GM23338 (cell line): ENCODE data around the gene TYR.
"Not testable (repeated sequence)": the region's sequence is repeated elsewhere in the genome, so short reads cannot be mapped to it uniquely, and the experiment has no call there.

ENCODE experiments used
- CREB1 ChIP-seq: fragments of 250-450 bp; sonication (Bioruptor Pico); IDR thresholded peaks from 2 replicates; pipeline ENCODE4 v1.5.0; 2020; ENCODE audit warnings: low read depth, mild to moderate bottlenecking, moderate library complexity
- EZH2 ChIP-seq: fragments of 200-600 bp; sonication (generic); IDR thresholded peaks from one replicate; pipeline ENCODE4 v1.8.0; 2017; ENCODE audit warnings: antibody characterized with exemption, mild to moderate bottlenecking, low read depth; ENCODE audit not compliant: unreplicated experiment
- EZH2phosphoT487 ChIP-seq: fragments of 200-600 bp; sonication (generic); IDR thresholded peaks from one replicate; pipeline ENCODE4 v1.8.1; 2018; ENCODE audit warnings: antibody characterized with exemption; ENCODE audit not compliant: unreplicated experiment
- JUNB ChIP-seq: IDR thresholded peaks from one replicate; pipeline ENCODE4 v1.6.1; 2016; ENCODE audit warnings: antibody characterized with exemption; ENCODE audit not compliant: unreplicated experiment
- NANOG ChIP-seq: IDR thresholded peaks from 2 replicates; pipeline ENCODE4 v1.6.1; 2016; ENCODE audit warnings: antibody characterized with exemption, borderline replicate concordance
- POLR2AphosphoS5 ChIP-seq: IDR thresholded peaks from 2 replicates; pipeline ENCODE4 v1.6.1; 2016; ENCODE audit warnings: antibody characterized with exemption, low read depth
- STAT1 ChIP-seq: IDR thresholded peaks from one replicate; pipeline ENCODE4 v1.6.1; 2016; ENCODE audit warnings: antibody characterized with exemption; ENCODE audit not compliant: unreplicated experiment
- ZNF114 ChIP-seq: fragments of 250-450 bp; sonication (Bioruptor Pico); IDR thresholded peaks from 2 replicates; pipeline ENCODE4 v1.5.0; 2020; ENCODE audit warnings: mild to moderate bottlenecking, moderate library complexity
- ZNF331 ChIP-seq: fragments of 250-450 bp; sonication (Bioruptor Pico); IDR thresholded peaks from 2 replicates; pipeline ENCODE4 v1.5.0; 2020; ENCODE audit warnings: low read depth, mild to moderate bottlenecking, moderate library complexity
- TF ChIP-seq, protein P1 (sequence below), 2 experiments: fragments of 200-600 bp in 1 of 2; sonication (generic) in 1 of 2; conservative IDR thresholded peaks; 2 replicates each; pipeline versions ENCODE4 v1.5.1 to v1.6.1; 2016 to 2017; ENCODE audit warnings: antibody characterized with exemption in 2 of 2, low read depth in 2 of 2, mild to moderate bottlenecking in 2 of 2, moderate library complexity in 1 of 2
- TF ChIP-seq, protein P2 (sequence below): IDR thresholded peaks from one replicate; pipeline ENCODE4 v1.6.1; 2018; ENCODE audit warnings: antibody characterized with exemption; ENCODE audit not compliant: unreplicated experiment
- TF ChIP-seq, protein P3 (sequence below): fragments of 250-450 bp; sonication (Bioruptor Pico); IDR thresholded peaks from 2 replicates; pipeline ENCODE4 v1.5.0; 2020; ENCODE audit warnings: mild to moderate bottlenecking, moderate library complexity
- TF ChIP-seq, protein P4 (sequence below): IDR thresholded peaks from 2 replicates; pipeline ENCODE4 v1.6.1; 2016; ENCODE audit warnings: antibody characterized with exemption

DNA sequence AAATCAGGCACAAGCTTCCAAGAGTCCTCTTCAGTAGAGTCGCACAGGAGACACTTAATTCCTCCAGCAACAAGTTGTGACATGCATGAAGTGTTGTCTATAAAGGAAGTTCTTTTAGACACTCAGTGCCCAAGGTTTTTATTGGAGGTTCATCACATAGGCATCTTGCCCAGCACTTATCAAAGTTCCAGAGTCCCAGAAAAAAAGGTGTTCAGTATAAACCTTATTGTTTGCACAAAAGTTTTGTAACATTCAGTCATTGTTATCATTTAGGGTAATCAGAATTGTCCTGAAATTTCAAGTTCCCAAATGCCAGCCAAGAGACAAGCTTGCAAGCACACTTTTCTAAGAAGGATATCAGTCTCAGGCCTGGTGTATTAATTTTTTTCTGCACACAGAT lies 130.6 kb downstream of the TYR start:
- TF ChIP-seq, protein P1, sequence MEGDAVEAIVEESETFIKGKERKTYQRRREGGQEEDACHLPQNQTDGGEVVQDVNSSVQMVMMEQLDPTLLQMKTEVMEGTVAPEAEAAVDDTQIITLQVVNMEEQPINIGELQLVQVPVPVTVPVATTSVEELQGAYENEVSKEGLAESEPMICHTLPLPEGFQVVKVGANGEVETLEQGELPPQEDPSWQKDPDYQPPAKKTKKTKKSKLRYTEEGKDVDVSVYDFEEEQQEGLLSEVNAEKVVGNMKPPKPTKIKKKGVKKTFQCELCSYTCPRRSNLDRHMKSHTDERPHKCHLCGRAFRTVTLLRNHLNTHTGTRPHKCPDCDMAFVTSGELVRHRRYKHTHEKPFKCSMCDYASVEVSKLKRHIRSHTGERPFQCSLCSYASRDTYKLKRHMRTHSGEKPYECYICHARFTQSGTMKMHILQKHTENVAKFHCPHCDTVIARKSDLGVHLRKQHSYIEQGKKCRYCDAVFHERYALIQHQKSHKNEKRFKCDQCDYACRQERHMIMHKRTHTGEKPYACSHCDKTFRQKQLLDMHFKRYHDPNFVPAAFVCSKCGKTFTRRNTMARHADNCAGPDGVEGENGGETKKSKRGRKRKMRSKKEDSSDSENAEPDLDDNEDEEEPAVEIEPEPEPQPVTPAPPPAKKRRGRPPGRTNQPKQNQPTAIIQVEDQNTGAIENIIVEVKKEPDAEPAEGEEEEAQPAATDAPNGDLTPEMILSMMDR (conservative IDR thresholded peaks at IDR 0.05; ENCODE audit: low read depth in 2 of 2) = not testable (repeated sequence)
- TF ChIP-seq, protein P2, sequence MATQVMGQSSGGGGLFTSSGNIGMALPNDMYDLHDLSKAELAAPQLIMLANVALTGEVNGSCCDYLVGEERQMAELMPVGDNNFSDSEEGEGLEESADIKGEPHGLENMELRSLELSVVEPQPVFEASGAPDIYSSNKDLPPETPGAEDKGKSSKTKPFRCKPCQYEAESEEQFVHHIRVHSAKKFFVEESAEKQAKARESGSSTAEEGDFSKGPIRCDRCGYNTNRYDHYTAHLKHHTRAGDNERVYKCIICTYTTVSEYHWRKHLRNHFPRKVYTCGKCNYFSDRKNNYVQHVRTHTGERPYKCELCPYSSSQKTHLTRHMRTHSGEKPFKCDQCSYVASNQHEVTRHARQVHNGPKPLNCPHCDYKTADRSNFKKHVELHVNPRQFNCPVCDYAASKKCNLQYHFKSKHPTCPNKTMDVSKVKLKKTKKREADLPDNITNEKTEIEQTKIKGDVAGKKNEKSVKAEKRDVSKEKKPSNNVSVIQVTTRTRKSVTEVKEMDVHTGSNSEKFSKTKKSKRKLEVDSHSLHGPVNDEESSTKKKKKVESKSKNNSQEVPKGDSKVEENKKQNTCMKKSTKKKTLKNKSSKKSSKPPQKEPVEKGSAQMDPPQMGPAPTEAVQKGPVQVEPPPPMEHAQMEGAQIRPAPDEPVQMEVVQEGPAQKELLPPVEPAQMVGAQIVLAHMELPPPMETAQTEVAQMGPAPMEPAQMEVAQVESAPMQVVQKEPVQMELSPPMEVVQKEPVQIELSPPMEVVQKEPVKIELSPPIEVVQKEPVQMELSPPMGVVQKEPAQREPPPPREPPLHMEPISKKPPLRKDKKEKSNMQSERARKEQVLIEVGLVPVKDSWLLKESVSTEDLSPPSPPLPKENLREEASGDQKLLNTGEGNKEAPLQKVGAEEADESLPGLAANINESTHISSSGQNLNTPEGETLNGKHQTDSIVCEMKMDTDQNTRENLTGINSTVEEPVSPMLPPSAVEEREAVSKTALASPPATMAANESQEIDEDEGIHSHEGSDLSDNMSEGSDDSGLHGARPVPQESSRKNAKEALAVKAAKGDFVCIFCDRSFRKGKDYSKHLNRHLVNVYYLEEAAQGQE = not testable (repeated sequence)
- TF ChIP-seq, protein P3, sequence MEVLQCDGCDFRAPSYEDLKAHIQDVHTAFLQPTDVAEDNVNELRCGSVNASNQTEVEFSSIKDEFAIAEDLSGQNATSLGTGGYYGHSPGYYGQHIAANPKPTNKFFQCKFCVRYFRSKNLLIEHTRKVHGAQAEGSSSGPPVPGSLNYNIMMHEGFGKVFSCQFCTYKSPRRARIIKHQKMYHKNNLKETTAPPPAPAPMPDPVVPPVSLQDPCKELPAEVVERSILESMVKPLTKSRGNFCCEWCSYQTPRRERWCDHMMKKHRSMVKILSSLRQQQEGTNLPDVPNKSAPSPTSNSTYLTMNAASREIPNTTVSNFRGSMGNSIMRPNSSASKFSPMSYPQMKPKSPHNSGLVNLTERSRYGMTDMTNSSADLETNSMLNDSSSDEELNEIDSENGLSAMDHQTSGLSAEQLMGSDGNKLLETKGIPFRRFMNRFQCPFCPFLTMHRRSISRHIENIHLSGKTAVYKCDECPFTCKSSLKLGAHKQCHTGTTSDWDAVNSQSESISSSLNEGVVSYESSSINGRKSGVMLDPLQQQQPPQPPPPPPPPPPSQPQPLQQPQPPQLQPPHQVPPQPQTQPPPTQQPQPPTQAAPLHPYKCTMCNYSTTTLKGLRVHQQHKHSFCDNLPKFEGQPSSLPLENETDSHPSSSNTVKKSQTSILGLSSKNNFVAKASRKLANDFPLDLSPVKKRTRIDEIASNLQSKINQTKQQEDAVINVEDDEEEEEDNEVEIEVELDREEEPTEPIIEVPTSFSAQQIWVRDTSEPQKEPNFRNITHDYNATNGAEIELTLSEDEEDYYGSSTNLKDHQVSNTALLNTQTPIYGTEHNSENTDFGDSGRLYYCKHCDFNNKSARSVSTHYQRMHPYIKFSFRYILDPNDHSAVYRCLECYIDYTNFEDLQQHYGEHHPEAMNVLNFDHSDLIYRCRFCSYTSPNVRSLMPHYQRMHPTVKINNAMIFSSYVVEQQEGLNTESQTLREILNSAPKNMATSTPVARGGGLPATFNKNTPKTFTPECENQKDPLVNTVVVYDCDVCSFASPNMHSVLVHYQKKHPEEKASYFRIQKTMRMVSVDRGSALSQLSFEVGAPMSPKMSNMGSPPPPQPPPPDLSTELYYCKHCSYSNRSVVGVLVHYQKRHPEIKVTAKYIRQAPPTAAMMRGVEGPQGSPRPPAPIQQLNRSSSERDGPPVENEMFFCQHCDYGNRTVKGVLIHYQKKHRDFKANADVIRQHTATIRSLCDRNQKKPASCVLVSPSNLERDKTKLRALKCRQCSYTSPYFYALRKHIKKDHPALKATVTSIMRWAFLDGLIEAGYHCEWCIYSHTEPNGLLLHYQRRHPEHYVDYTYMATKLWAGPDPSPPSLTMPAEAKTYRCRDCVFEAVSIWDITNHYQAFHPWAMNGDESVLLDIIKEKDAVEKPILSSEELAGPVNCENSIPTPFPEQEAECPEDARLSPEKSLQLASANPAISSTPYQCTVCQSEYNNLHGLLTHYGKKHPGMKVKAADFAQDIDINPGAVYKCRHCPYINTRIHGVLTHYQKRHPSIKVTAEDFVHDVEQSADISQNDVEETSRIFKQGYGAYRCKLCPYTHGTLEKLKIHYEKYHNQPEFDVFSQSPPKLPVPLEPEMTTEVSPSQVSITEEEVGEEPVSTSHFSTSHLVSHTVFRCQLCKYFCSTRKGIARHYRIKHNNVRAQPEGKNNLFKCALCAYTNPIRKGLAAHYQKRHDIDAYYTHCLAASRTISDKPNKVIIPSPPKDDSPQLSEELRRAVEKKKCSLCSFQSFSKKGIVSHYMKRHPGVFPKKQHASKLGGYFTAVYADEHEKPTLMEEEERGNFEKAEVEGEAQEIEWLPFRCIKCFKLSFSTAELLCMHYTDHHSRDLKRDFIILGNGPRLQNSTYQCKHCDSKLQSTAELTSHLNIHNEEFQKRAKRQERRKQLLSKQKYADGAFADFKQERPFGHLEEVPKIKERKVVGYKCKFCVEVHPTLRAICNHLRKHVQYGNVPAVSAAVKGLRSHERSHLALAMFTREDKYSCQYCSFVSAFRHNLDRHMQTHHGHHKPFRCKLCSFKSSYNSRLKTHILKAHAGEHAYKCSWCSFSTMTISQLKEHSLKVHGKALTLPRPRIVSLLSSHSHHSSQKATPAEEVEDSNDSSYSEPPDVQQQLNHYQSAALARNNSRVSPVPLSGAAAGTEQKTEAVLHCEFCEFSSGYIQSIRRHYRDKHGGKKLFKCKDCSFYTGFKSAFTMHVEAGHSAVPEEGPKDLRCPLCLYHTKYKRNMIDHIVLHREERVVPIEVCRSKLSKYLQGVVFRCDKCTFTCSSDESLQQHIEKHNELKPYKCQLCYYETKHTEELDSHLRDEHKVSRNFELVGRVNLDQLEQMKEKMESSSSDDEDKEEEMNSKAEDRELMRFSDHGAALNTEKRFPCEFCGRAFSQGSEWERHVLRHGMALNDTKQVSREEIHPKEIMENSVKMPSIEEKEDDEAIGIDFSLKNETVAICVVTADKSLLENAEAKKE (CRISPR knock-in tag) = not testable (repeated sequence)
- not testable (repeated sequence) for TF ChIP-seq POLR2AphosphoS5; EZH2; JUNB; ZNF331 (CRISPR knock-in tag); EZH2phosphoT487; CREB1; NANOG; STAT1; ZNF114 (CRISPR knock-in tag)
- TF ChIP-seq, protein P4, sequence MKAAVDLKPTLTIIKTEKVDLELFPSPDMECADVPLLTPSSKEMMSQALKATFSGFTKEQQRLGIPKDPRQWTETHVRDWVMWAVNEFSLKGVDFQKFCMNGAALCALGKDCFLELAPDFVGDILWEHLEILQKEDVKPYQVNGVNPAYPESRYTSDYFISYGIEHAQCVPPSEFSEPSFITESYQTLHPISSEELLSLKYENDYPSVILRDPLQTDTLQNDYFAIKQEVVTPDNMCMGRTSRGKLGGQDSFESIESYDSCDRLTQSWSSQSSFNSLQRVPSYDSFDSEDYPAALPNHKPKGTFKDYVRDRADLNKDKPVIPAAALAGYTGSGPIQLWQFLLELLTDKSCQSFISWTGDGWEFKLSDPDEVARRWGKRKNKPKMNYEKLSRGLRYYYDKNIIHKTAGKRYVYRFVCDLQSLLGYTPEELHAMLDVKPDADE = not testable (repeated sequence)
